ENCODE measurements around the gene MAP3K15. TPM values are rescaled to one million over a fixed set of nuclear protein-coding genes. Genes with fewer than 3 reads are reported as not detected.

The MAP3K15 gene
- total RNA-seq, 2 donors from 2014 or later = 0.48 to 7.1 TPM

GRCh38 chrX:19392703-19393102 lies 122.6 kb downstream of the MAP3K15 start:
- Mint-ChIP-seq H3K27ac (no peak overlapping the region), H3K9me3 (no peaks in the 10 kb centered on the region), H3K27me3 (no peaks in the 10 kb centered on the region), H3K4me3 (no peak overlapping the region), H3K4me1 (no peaks in the 10 kb centered on the region), H3K36me3 (ENCODE audit: low read depth) (no peaks in the 10 kb centered on the region)
- ATAC-seq (replicated peaks) = no peak

GRCh38 chrX:19392078-19392477 lies 123.2 kb downstream of the MAP3K15 start:
- no peaks in the 10 kb centered on the region for H3K9me3 Mint-ChIP-seq
- no peaks in the 10 kb centered on the region for H3K27me3 Mint-ChIP-seq
- H3K27ac Mint-ChIP-seq = no peak overlapping the region
- H3K4me1 Mint-ChIP-seq = no peaks in the 10 kb centered on the region
- H3K36me3 Mint-ChIP-seq (ENCODE audit: low read depth) = no peaks in the 10 kb centered on the region
- no peak for ATAC-seq (replicated peaks)
- no peak overlapping the region for H3K4me3 Mint-ChIP-seq

DNA sequence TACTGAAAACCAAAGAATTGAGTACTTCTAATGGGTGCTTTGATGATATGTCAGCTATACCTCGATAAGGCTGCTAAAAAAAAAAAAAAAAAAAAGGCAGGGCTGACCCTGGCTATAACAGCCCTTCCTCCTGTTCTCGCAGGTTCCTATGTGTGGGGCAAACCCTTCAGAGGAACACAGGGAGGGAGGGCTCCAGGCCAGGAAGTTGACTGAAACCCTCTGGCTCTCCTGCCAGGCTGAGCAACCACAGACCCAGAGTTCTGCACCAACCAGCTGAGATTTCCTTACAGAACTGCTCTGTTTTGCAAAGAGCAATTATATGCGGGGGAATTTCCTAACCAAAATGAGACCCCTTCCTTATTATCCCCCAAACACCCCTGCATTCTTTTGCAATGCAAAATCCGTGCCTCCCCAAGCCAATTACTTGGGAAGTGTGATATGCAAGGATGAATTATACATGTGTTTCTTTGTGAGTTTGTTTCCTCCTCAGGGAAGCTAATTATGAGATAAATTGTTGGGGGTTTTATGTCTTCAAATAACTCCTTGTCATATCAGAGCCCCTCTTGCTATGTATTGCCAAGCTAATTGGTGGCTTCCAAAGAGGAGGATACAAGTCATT lies 126.0 kb downstream of the MAP3K15 start:
- no peaks in the 10 kb centered on the region for H3K36me3 Mint-ChIP-seq (ENCODE audit: low read depth)
- no peaks in the 10 kb centered on the region for H3K27me3 Mint-ChIP-seq
- no peak for ATAC-seq (replicated peaks)
- H3K4me1 Mint-ChIP-seq = no peaks in the 10 kb centered on the region
- no peak overlapping the region for H3K4me3 Mint-ChIP-seq
- H3K27ac Mint-ChIP-seq = no peak overlapping the region
- no peaks in the 10 kb centered on the region for H3K9me3 Mint-ChIP-seq

- ATAC-seq (replicated peaks) = no peak
- no peaks in the 10 kb centered on the region for H3K4me1 Mint-ChIP-seq
Measured at GRCh38 chrX:19388741-19389140, 126.6 kb downstream of the MAP3K15 start.

GRCh38 chrX:19388064-19388679 lies 127.1 kb downstream of the MAP3K15 start:
- H3K27ac Mint-ChIP-seq = no peak overlapping the region
- H3K9me3 Mint-ChIP-seq = no peaks in the 10 kb centered on the region

More at GRCh38 chrX:19388741-19389140, 126.6 kb downstream of the MAP3K15 start:
- H3K27ac Mint-ChIP-seq = no peak overlapping the region
- H3K4me3 Mint-ChIP-seq = no peak overlapping the region
- peaks cover 3% of the 10 kb centered on the region for H3K27me3 Mint-ChIP-seq
- H3K36me3 Mint-ChIP-seq (ENCODE audit: low read depth) = no peaks in the 10 kb centered on the region
- no peaks in the 10 kb centered on the region for H3K9me3 Mint-ChIP-seq

DNA sequence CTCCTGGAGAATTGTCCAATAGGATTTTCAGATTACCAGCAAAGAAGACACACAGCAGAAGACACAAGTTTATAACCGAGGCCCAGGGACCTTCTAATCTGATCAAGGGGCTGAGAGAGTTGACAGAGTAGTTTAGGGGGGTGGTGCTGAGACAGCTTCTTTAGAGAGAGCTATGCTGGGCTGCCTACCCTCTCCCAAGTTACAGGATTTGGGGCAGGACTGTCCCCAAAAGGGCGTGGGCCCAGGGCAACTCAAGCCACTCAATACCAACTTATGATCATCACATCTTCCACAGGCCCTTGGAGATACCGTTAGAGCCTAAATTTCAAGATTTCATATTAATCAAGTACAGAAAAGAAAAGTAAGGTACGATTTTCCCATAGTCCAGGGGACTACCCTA lies 128.6 kb downstream of the MAP3K15 start:
- Mint-ChIP-seq H3K27ac (no peak overlapping the region), H3K36me3 (ENCODE audit: low read depth) (no peaks in the 10 kb centered on the region), H3K9me3 (no peaks in the 10 kb centered on the region), H3K4me1 (no peaks in the 10 kb centered on the region), H3K4me3 (no peak overlapping the region), H3K27me3 (peaks cover 3% of the 10 kb centered on the region)
- ATAC-seq (replicated peaks) = no peak

More at GRCh38 chrX:19388064-19388679, 127.1 kb downstream of the MAP3K15 start:
- no peaks in the 10 kb centered on the region for H3K4me1 Mint-ChIP-seq
- peaks cover 3% of the 10 kb centered on the region for H3K27me3 Mint-ChIP-seq
- no peak for ATAC-seq (replicated peaks)
- H3K36me3 Mint-ChIP-seq (ENCODE audit: low read depth) = no peaks in the 10 kb centered on the region
- no peak overlapping the region for H3K4me3 Mint-ChIP-seq

- H3K27ac Mint-ChIP-seq = no peak overlapping the region
- no peak overlapping the region for H3K4me3 Mint-ChIP-seq
- ATAC-seq (replicated peaks) = peak; percentile 60
- no peaks in the 10 kb centered on the region for H3K4me1 Mint-ChIP-seq
- no peaks in the 10 kb centered on the region for H3K36me3 Mint-ChIP-seq (ENCODE audit: low read depth)
- H3K9me3 Mint-ChIP-seq = no peaks in the 10 kb centered on the region
- H3K27me3 Mint-ChIP-seq = peaks cover 8% of the 10 kb centered on the region
Measured at GRCh38 chrX:19382555-19383145, 132.7 kb downstream of the MAP3K15 start.

DNA sequence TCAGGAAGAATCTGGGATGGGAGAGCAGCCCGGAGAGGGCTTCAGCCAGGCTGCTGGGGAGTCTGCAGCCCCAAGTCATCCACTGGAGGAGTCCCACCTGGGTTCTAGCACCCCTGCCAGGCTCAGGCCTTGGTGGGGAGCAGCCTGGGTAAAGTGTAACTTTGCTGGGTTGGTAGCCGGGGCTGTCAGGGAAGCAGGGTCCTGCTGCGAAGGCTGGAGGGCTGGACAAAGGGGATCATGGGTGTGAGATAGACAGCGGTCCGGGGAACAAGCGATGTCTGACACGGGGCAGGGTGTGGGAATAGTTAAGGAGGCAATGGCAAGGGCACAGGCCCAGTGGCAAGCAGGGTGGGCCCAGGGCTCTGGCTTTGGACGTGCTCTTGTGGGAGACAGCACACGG lies 134.0 kb downstream of the MAP3K15 start:
- H3K27ac Mint-ChIP-seq = no peak overlapping the region
- no peaks in the 10 kb centered on the region for H3K36me3 Mint-ChIP-seq (ENCODE audit: low read depth)
- no peaks in the 10 kb centered on the region for H3K9me3 Mint-ChIP-seq
- no peak overlapping the region for H3K4me3 Mint-ChIP-seq
- no peaks in the 10 kb centered on the region for H3K4me1 Mint-ChIP-seq
- no peak for ATAC-seq (replicated peaks)
- peaks cover 8% of the 10 kb centered on the region for H3K27me3 Mint-ChIP-seq

- Mint-ChIP-seq H3K4me1 (no peaks in the 10 kb centered on the region), H3K9me3 (no peaks in the 10 kb centered on the region), H3K27me3 (peaks cover 5% of the 10 kb centered on the region), H3K4me3 (no peak overlapping the region), H3K27ac (no peak overlapping the region), H3K36me3 (ENCODE audit: low read depth) (no peaks in the 10 kb centered on the region)
- ATAC-seq (replicated peaks) = no peak
Measured at GRCh38 chrX:19377799-19378198, 137.5 kb downstream of the MAP3K15 start.

GRCh38 chrX:19375546-19375945 lies 139.8 kb downstream of the MAP3K15 start:
- Mint-ChIP-seq H3K36me3 (ENCODE audit: low read depth) (no peaks in the 10 kb centered on the region), H3K9me3 (no peaks in the 10 kb centered on the region), H3K4me3 (no peak overlapping the region), H3K27ac (no peak overlapping the region), H3K4me1 (peaks cover 8% of the 10 kb centered on the region), H3K27me3 (no peaks in the 10 kb centered on the region)
- no peak for ATAC-seq (replicated peaks)

GRCh38 chrX:19373351-19373891 lies 141.9 kb downstream of the MAP3K15 start:
- no peaks in the 10 kb centered on the region for H3K9me3 Mint-ChIP-seq
- H3K36me3 Mint-ChIP-seq (ENCODE audit: low read depth) = no peaks in the 10 kb centered on the region
- H3K4me1 Mint-ChIP-seq = peaks cover 8% of the 10 kb centered on the region
- ATAC-seq (replicated peaks) = no peak
- H3K27me3 Mint-ChIP-seq = no peaks in the 10 kb centered on the region
- H3K4me3 Mint-ChIP-seq = peak overlapping the region; percentile 90
- no peak overlapping the region for H3K27ac Mint-ChIP-seq

DNA sequence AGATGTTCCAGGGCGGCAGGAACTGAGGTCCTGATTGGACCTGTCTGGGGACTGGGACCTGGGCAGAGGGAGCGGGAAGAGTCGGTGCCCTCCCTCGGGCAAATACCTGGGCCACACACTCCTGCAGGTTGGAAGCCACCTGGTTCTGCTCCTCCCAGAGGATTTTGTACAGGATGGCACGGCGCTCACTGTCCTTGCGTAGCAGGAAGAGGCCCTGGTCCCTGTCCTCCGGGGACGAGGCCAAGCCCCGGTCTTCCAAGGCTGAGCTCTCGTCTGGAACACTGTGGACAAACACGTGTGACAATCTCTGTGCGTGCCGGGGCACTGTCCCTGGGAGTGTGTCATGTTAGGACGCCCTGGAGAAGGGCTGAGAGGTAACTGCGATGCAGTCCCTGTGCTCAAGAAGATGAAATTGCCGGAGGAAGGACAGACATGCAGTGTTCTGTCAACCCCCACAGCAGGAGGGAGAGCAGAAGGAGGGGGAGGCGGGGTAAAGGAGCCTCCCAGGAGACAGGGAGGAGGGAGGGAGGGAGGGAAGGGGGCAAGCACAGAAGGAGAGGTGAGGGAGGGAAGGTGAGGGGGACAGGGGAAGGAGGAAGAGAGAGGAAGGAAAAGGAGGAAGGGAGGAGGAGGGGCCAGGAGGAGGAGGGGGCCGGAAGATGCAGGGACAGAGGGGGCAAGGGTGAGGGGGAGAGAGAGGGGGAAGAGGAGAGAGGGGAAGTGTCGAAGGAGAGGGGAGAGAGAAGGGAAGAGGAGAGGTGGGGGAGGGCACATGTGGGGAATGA lies 142.6 kb downstream of the MAP3K15 start:
- no peaks in the 10 kb centered on the region for H3K27me3 Mint-ChIP-seq
- H3K4me1 Mint-ChIP-seq = peaks cover 8% of the 10 kb centered on the region
- peak overlapping the region; percentile 90 for H3K4me3 Mint-ChIP-seq
- no peaks in the 10 kb centered on the region for H3K36me3 Mint-ChIP-seq (ENCODE audit: low read depth)
- peak overlapping the region; percentile 68 for H3K27ac Mint-ChIP-seq
- no peaks in the 10 kb centered on the region for H3K9me3 Mint-ChIP-seq
- peak; percentile 45 for ATAC-seq (replicated peaks)

DNA sequence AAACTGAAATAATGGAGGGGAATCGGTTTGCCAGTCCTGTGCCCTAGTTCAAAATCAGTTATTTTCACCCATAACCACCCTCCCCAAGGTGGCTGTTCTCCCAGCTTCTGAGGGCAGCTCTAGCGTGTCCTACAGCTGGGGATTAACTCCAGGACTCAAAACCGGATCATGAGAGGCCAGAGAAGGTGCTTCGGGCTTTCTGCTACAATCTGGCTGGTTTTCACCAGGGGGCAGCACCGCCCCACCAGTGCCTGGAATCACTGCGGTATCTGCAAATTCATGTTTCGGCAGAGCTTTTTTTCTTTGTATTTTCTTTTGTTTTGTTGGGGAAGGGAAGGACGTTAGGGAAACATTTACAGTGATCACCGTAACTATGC lies 143.2 kb downstream of the MAP3K15 start:
- Mint-ChIP-seq H3K27ac (peak overlapping the region; percentile 68), H3K27me3 (no peaks in the 10 kb centered on the region), H3K4me1 (peaks cover 8% of the 10 kb centered on the region), H3K4me3 (peak overlapping the region; percentile 90), H3K36me3 (ENCODE audit: low read depth) (peaks cover under 1% of the 10 kb centered on the region), H3K9me3 (no peaks in the 10 kb centered on the region)
- peak; percentile 80 for ATAC-seq (replicated peaks)

- Mint-ChIP-seq H3K27ac (no peak overlapping the region), H3K27me3 (no peaks in the 10 kb centered on the region), H3K9me3 (peaks cover 3% of the 10 kb centered on the region), H3K4me3 (no peak overlapping the region), H3K36me3 (ENCODE audit: low read depth) (peaks cover 21% of the 10 kb centered on the region), H3K4me1 (peaks cover 8% of the 10 kb centered on the region)
- no peak for ATAC-seq (replicated peaks)
Measured at GRCh38 chrX:19370061-19370460, 145.2 kb downstream of the MAP3K15 start.

Measured in activated T-helper 17 cell treated with anti-CD3 and anti-CD28 coated beads, Interleukin-2, amount 50 U/mL, for 72 hours (primary cell).